OCI-LY3 (cell line): Measurements from ENCODE around the gene TTC7B.

ENCODE experiments used
- H2AFZ ChIP-seq: fragments of 200-600, 300-600 bp; shearing (Covaris generic); 2 replicates; pipeline ENCODE4 v1.6.0; 2014; ENCODE audit warnings: antibody characterized with exemption, low read depth, low read length
- H3K27ac ChIP-seq: fragments of 200-600, 300-600 bp; sonication (generic); 2 replicates; pipeline ENCODE4 v1.5.1; 2014; ENCODE audit warnings: mild to moderate bottlenecking, low read length, moderate library complexity, mixed read lengths
- H3K27me3 ChIP-seq: fragments of 200-600, 300-600 bp; sonication (generic); 2 replicates; pipeline ENCODE4 v1.6.1; 2014; ENCODE audit warnings: low read depth, low read length, mixed read lengths
- H3K36me3 ChIP-seq: fragments of 200-600, 300-600 bp; sonication (generic); replicated peaks from 2 replicates; pipeline ENCODE3; 2014; ENCODE audit warnings: low read depth, low read length, mixed read lengths
- H3K4me1 ChIP-seq: fragments of 300-600, 200-600 bp; sonication (generic); 2 replicates; pipeline ENCODE4 v1.6.1; 2014; ENCODE audit warnings: low read length, mixed read lengths
- H3K4me2 ChIP-seq: fragments of 200-600, 300-600 bp; sonication (generic); 2 replicates; pipeline ENCODE4 v1.6.1; 2014; ENCODE audit warnings: low read length, mixed read lengths
- H3K4me3 ChIP-seq: fragments of 300-600, 200-600 bp; sonication (generic); 2 replicates; pipeline ENCODE4 v1.5.1; 2014; ENCODE audit warnings: antibody characterized with exemption, mild to moderate bottlenecking, low read length, moderate library complexity
- H3K79me2 ChIP-seq: fragments of 300-600, 200-600 bp; shearing (Covaris generic); 2 replicates; pipeline ENCODE4 v1.6.1; 2014; ENCODE audit warnings: mild to moderate bottlenecking, low read length, mixed read lengths
- H3K9ac ChIP-seq: fragments of 300-600, 200-600 bp; shearing (Covaris generic); 2 replicates; pipeline ENCODE4 v1.6.0; 2014; ENCODE audit warnings: mild to moderate bottlenecking, low read length, moderate library complexity
- H3K9me3 ChIP-seq: fragments of 200-600, 300-600 bp; shearing (Covaris generic); 2 replicates; pipeline ENCODE4 v1.6.1; 2014; ENCODE audit warnings: low read length, mixed read lengths; ENCODE audit not compliant: insufficient read depth
- H4K20me1 ChIP-seq: fragments of 200-600, 300-600 bp; sonication (generic); 2 replicates; pipeline ENCODE4 v1.6.1; 2016; ENCODE audit warnings: low read length, mixed read lengths; ENCODE audit not compliant: insufficient read depth
- EZH2phosphoT487 ChIP-seq: fragments of 200-600 bp; shearing (Covaris generic); IDR thresholded peaks from 2 replicates; pipeline ENCODE4 v1.6.1; 2018; ENCODE audit warnings: antibody characterized with exemption, mixed run types, low read depth
- TF ChIP-seq, protein P1 (sequence below): fragments of 200-600, 300-600 bp; sonication (generic); IDR thresholded peaks from 2 replicates; pipeline ENCODE4 v1.5.1; 2014; ENCODE audit warnings: antibody characterized with exemption, low read length, low read depth

The TTC7B gene

DNA sequence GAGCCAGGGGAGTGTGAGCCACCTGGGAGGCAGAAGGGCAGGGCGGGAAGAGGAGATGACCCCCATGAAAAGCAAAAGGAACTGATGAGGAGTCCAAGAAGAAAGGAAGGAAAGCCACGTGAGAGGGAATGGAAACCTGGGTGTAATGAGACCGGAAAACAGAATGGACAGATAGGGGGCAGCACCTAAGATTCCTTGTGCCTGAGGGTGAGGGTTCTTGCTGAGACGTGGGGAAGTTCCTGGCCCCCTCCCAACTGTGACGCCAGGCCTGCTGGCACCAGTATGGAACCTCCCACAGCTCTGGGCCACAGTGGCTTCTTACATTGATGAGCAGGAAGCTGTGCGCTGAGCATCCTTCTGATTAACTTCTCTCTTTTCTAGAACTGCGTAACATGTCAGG lies 30.8 kb downstream of the TTC7B start:
- Histone ChIP-seq H3K4me2 (no peak overlapping the region), H3K27me3 (no peaks in the 10 kb centered on the region), H3K9ac (no peak overlapping the region)

DNA sequence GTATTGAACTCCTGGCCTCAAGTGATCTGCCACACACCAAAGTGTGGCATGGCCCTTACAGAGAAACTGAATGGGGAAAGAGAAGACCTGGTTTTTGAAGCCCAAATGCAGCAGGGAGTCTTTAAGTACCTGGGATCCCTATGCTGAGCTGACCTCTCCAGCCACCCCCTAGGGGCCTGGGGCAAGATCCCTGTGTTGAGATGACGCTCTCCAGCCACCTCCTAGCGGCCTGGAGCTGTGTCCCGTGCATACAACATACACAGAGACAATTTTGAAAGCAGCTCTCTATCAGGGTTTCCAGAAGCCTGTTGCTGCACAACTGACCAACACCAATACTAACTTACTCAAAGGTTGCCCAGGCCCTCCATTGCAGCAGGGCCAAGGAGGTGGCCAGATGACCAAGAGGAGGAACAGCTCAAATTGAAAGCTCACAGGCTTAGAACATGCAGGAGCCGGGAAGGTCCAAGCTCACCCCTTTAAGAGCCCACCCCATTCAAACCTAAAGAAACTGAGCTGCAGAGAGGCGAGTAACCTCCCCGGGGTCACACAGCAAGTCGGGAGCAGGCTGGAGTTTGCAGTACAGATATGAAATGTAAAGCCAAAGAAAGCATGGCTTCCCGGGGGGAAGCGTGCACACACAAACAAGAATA lies 31.5 kb downstream of the TTC7B start:
- H2AFZ ChIP-seq = no peak overlapping the region
- no peaks in the 10 kb centered on the region for H3K36me3 ChIP-seq
- H3K4me2 ChIP-seq = no peak overlapping the region
- H3K9ac ChIP-seq = no peak overlapping the region
- H3K27me3 ChIP-seq = no peaks in the 10 kb centered on the region
- no peak overlapping the region for H3K4me3 ChIP-seq
- no peak overlapping the region for H3K27ac ChIP-seq
- H3K9me3 ChIP-seq = no peaks in the 10 kb centered on the region
- TF ChIP-seq, protein P1, sequence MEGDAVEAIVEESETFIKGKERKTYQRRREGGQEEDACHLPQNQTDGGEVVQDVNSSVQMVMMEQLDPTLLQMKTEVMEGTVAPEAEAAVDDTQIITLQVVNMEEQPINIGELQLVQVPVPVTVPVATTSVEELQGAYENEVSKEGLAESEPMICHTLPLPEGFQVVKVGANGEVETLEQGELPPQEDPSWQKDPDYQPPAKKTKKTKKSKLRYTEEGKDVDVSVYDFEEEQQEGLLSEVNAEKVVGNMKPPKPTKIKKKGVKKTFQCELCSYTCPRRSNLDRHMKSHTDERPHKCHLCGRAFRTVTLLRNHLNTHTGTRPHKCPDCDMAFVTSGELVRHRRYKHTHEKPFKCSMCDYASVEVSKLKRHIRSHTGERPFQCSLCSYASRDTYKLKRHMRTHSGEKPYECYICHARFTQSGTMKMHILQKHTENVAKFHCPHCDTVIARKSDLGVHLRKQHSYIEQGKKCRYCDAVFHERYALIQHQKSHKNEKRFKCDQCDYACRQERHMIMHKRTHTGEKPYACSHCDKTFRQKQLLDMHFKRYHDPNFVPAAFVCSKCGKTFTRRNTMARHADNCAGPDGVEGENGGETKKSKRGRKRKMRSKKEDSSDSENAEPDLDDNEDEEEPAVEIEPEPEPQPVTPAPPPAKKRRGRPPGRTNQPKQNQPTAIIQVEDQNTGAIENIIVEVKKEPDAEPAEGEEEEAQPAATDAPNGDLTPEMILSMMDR = no peak
- TF ChIP-seq EZH2phosphoT487 = no peak
- peaks cover 4% of the 10 kb centered on the region; the same call in 1 of the 2 replicates for H3K4me1 ChIP-seq
- H3K79me2 ChIP-seq = no peaks in the 10 kb centered on the region
- no peaks in the 10 kb centered on the region for H4K20me1 ChIP-seq

More for the DNA sequence above, 30.8 kb downstream of the TTC7B start:
- Histone ChIP-seq H3K4me1 (peaks cover 4% of the 10 kb centered on the region; the same call in 1 of the 2 replicates), H3K79me2 (no peaks in the 10 kb centered on the region), H3K36me3 (no peaks in the 10 kb centered on the region), H2AFZ (no peak overlapping the region), H4K20me1 (no peaks in the 10 kb centered on the region), H3K4me3 (no peak overlapping the region), H3K27ac (no peak overlapping the region), H3K9me3 (no peaks in the 10 kb centered on the region)
- TF ChIP-seq, protein P1 = no peak; the same call in 1 of the 2 replicates
- no peak for TF ChIP-seq EZH2phosphoT487

DNA sequence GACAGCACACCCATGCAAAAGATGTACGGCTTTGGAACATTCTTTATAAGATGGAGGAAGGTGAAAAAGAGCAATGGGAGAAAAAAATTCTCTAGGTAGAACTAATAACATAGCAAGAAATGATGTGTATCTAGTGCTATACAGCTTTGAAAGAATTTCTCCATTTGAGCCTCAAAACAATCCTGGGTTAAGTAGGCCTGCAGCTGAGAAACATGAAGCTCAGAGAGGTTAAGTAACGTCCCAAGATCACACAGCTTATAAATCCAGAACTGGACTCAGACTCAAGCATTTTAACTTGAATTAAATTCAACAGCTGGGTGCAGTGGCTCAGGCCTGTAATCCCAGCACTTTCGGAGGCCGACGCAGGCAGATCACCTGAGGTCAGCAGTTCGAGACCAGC lies 32.9 kb downstream of the TTC7B start:
- no peak overlapping the region for H3K9ac ChIP-seq
- no peaks in the 10 kb centered on the region for H3K9me3 ChIP-seq
- H3K27me3 ChIP-seq = no peaks in the 10 kb centered on the region
- H3K27ac ChIP-seq = no peak overlapping the region
- no peaks in the 10 kb centered on the region for H3K36me3 ChIP-seq
- peaks cover 4% of the 10 kb centered on the region; the same call in 1 of the 2 replicates for H3K4me1 ChIP-seq
- no peak for TF ChIP-seq EZH2phosphoT487
- TF ChIP-seq, protein P1 = no peak
- H4K20me1 ChIP-seq = no peaks in the 10 kb centered on the region
- H3K4me2 ChIP-seq = no peak overlapping the region
- H2AFZ ChIP-seq = no peak overlapping the region
- H3K79me2 ChIP-seq = no peaks in the 10 kb centered on the region
- H3K4me3 ChIP-seq = no peak overlapping the region

DNA sequence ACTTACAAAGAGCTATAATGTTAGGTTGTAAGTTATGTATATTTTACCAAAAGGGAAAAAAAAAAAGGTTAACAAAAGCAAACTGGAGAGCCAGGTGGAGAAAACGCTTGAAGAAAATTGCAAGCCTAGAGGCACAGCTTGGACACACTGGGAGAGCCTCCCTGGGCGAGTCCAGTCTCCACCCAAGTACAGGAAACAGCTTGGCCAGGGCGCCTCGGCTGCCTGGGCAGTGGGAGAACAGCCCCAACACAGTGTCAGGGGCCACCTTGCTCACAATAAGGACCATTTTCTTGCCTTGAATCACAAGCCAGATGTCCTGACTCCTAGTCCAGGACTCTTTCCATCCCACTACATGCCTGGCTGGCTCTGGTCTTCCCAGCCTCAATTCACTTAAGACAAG lies 33.3 kb downstream of the TTC7B start:
- H3K9me3 ChIP-seq = no peaks in the 10 kb centered on the region
- H3K27me3 ChIP-seq = no peaks in the 10 kb centered on the region
- no peaks in the 10 kb centered on the region for H3K79me2 ChIP-seq
- no peak overlapping the region for H3K4me2 ChIP-seq
- no peak overlapping the region for H3K9ac ChIP-seq
- no peaks in the 10 kb centered on the region for H3K36me3 ChIP-seq
- no peaks in the 10 kb centered on the region for H3K4me1 ChIP-seq
- no peak overlapping the region for H3K27ac ChIP-seq
- H4K20me1 ChIP-seq = no peaks in the 10 kb centered on the region
- TF ChIP-seq, protein P1 = no peak
- TF ChIP-seq EZH2phosphoT487 = no peak
- no peak overlapping the region for H3K4me3 ChIP-seq
- H2AFZ ChIP-seq = no peak overlapping the region
